ENCODE measurements around the gene A3GALT2.
"Not testable (repeated sequence)": the region's sequence is repeated elsewhere in the genome, so short reads cannot be mapped to it uniquely, and the experiment has no call there.

A3GALT2 gene

GRCh38 chr1:33311706-33312412 lies 9.0 kb downstream of the A3GALT2 start:
- no peak for DNase-seq

GRCh38 chr1:33310702-33311101 lies 10.2 kb downstream of the A3GALT2 start:
- no peak for DNase-seq

DNA sequence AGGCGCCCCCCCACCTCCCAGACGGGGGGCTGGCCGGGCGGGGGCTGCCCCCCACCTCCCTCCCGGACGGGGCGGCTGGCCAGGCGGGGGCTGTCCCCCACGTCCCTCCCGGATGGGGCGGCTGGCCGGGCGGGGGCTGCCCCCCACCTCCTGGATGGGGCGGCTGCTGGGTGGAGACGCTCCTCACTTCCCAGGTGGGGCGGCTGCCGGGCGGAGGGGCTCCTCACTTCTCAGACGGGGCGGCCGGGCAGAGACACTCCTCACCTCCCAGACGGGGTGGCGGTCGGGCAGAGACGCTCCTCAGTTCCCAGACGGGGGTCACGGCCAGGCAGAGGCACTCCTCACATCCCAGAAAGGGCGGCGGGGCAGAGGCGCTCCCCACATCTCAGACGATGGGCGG lies 11.5 kb downstream of the A3GALT2 start:
- not testable (repeated sequence) for DNase-seq

- DNase-seq = no peak
These were observed 13.4 kb downstream of the A3GALT2 start for GRCh38 chr1:33307494-33307864.

DNA sequence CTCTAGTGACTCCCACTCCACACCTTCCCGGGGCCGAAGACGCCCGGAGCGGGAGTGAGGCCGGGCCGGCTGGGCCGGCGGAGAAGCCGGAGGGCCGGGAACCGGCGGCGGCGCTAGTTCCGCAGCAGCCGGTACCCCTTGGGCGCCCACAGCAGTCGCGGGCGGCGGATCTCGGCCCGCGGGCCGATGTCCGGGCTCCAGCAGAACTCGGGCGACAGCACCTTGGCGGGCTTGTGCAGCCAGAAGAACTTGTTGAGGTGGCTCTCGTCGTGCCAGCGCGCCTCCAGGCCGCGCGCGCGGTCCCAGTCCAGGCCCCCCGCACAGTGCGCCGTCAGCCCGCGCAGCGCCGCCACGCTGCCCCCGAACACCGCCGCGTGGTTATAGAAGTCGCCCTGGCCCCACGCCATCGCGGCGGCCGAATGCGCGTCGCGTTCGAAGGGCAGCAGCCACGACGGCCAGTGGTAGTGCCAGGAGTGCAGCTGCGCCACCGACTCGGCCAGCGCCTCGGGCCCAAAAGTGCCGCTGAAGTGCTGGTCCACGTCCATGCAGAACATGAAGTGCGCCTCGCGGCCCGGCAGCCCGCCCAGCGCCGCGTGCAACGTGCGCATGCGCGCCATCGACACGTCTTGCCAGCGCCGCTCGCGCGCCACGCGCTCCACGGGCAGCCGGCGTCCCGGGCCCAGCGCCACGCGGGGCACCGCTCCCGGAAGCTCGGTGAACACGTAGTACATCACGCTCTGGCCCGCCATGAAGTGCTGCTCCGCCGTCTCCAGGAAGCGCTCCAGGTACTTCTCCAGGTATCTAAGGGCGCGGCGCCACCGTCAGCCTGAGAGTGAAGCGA lies 14.0 kb downstream of the A3GALT2 start:
- DNase-seq = no peak

DNA sequence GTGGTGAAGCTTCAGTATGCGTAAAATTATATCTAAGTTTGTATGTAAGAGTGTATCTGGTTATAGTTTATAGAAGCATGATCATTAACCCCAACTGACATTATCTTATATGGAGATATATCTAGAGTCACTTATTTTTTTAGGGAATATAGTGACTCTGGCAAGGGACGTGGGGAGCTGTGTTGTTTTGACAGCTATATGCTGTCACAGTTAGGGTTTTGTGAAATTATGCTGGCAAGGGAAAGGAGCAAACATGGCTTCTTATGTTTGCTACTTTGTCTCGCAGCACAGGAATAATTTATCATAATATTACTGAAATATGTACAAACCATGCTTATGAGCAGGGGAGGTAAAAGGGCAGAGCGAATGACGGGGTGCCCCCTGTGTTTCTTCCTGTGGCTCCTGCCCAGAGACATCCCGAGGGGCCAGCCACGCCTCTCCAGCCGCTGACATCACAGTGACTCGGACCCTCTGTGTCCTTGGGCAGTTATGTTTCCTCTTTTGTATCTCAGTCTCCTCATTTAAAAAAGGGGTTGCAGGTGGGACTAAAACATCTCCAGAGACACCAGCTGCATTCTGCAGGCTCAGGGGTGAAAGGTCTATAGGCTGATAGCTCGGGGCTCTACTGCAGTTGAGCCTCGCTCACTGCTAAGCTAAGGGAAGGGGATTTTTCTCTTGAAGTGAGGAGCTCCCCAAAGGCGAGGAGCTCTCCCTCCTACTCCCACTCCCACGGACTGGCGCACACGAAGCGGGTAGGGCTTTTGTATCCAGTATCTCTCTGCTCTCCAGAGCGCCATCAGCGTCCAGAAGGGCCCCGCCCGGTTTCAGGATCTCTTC lies 14.9 kb downstream of the A3GALT2 start:
- DNase-seq = no peak

DNA sequence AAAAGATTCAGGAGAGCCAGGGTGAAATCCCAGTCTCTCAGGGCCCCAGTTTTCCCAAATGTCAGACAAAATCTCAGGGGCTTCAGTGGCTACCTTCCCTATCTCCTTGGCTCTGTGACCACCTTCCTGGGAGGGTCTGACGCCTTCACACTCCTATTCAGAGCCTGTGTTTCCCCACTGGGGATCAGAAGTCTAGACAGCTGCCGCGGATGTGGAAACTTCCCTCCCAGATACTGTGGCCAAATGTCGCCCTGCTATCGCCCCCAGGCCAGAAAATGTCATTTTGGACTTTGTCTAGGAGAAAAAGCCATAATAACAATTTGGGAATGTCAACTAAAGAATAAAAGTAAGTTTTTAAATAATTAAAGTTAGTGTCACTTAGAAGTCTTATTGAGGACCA lies 15.9 kb downstream of the A3GALT2 start:
- DNase-seq = no peak

DNA sequence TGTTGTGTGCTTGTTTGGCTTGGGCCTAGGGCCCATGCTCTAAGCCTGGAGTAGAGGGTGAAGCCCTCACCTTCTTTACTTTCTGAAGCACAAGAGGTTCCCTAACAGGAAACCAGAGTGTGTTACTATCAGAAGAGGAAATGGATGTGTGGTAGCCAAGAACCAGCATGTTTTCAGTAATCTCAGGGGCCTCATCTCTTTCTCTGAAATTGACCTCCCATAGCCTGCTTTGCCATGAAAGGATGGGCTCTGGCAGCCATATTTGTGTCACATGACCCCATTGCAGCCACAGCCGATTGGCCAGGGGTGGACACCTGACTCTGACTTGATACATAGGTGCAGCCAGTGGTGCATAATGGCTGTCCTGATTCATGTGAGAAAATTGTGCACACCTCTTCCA lies 18.6 kb downstream of the A3GALT2 start:
- DNase-seq = no peak

DNA sequence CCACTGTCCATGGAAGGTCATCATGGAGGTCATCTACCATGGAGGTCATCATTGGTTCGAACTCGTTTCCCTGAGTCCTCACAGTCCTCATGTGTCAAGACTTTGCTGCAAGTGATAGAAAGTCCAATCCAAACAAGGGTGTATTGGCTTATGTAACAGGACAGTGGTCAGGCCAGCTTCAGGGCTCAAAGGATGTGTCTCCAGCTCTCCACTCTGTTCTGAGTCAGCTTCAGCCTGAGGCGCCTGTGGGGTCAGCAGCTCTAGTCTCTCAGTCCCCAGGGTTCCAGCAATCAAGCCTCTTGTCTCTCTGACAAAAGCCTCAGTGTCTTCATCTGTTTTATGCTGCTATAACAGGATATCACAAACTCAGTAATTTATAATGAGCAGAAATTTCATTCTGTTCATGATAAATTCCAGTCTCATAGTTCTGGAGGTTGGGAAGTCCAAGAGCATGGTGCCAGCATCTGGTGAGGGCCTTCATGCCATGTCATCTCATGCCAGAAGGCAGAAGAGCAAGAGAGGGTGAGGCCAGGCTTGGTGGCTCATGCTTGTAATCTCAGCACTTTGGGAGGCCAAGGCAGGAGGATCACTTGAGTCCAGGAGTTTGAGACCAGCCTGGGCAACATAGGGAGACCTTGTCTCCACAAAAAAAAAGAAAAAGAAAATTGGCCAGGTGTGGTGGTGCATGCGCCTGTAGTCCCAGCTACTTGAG lies 19.5 kb downstream of the A3GALT2 start:
- DNase-seq = no peak

- DNase-seq = no peak
These were observed 20.2 kb downstream of the A3GALT2 start for GRCh38 chr1:33300673-33301072.

DNA sequence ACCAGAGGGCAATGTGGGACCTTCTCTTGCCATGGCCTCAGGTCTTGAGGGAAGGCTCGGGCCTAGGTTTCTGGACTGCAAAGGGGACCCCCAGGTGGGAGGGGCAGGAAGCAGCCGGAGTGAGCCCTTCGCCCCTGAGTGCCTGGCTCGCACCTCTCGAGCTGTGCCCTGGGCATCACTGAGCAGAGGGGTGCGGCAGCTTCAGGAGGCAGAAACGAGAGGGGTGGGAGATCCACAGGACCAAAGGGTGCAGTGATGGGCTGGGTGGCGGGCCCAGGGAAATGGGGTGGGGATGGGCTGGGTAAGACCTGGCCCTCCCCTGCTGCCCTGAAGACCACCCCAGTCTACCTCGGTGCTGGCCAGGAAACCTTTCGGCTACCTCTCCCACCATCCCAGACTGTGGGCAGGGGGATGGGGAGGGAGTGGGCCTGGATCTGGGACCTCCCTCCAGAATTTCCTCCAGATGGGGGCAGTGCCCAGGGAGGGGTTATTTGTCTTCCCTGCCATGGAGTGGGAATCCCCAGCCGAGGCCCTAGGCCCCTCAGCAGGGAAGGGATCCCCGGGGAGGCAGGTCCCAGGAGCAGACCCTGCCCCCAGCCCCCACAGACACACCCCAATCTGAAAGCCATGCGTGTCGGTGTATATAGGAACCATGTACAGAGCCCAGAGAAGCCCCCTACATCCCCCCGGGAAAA lies 21.3 kb downstream of the A3GALT2 start:
- no peak for DNase-seq

GRCh38 chr1:33298623-33299277 lies 22.1 kb downstream of the A3GALT2 start:
- peak; percentile 38 for DNase-seq

GRCh38 chr1:33297911-33298622 lies 22.8 kb downstream of the A3GALT2 start:
- no peak for DNase-seq

GRCh38 chr1:33296824-33297223 lies 24.1 kb downstream of the A3GALT2 start:
- DNase-seq = no peak

DNA sequence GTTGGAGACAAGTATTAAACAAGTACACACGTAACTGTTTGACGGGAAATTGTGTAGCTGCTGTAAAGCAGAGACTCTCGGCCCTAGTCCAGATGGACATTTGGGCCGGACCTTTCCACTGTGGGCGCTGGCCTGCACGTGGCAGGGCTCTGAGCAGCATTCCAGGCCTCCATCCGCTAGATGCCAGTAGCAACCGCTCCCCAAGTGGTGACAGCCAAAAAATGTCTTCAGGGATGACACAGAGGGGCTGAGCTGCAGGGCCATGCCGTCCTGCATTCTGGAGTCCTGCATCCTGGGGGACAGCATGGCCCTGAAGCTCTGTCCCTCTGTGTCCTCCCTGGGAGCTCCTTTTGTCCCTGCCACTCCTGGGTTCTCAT lies 24.8 kb downstream of the A3GALT2 start:
- DNase-seq = no peak

DNA sequence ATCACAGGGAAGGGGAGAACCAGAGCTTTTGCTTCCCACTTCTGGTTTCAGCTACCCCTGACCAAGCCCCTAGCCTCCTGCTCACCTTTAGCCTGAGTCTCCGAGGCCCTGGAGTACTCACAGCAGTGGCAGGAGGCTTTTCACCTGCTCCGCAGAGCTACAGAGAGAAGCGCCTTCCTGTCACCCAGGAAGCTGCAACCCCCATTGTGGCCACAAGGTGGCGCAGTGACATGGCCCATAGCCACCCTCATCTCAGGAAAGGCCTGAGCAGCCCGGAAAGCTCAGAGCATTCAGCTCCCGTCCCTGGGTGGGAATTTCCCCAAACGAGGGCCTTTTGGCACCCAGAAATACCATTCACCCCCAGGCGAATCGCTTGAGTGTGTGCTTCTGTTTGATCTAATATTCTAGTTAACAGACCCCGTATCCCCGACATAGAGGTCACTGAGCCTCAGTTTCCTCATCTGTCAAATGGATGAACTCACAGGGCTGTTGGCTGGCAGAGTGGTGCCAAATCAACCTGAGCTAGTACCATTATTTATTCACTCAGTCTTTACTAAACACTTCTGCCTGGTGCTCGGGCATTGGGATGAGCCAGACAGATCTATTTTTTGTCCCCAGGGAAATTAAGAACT lies 25.3 kb downstream of the A3GALT2 start:
- peak; percentile 70 for DNase-seq

- no peak for DNase-seq
These were observed 25.9 kb downstream of the A3GALT2 start for GRCh38 chr1:33295023-33295422.

DNA sequence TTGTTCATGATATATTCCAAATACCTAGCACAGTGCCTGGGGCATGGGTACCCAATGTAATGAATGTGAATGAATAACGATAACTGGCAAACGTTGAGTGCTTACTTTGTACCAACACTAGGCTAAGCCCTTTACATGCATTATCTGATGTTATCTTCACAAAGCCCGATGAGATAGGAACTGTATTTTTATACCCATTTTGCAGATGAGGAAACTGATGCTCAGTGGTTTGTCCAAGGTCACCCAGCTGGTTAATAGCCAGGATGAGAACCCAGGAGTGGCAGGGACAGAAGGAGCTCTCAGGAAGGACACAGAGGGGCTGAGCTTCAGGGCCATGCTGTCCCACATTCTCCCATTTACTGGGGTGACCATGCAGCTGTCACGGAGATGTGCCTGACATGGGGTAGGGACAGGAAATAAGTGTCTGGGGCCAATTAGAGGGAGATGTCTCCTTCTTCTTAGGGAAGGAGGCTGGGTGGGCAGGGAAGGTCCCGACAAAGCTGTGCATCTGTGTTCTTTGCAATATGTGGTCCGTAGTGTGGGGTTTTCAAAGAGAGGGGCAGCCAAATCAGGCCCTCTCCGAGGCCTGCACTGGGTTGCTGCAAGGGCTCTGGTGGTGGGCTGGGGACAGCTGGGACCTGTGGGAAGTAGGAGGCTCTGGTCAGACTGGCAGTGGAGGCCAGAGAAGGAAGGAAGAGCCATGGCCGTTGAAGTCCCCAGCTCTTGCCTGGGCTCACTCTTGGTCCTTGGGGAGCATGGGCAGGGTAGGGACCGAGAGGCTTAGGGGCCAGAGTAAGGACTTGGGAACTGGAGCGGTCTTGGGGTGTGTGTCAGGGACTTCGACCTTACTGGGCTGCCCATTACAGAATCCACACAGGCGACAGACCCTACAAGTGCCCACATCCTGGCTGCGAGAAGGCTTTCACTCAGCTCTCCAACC lies 26.6 kb downstream of the A3GALT2 start:
- DNase-seq = no peak

DNA sequence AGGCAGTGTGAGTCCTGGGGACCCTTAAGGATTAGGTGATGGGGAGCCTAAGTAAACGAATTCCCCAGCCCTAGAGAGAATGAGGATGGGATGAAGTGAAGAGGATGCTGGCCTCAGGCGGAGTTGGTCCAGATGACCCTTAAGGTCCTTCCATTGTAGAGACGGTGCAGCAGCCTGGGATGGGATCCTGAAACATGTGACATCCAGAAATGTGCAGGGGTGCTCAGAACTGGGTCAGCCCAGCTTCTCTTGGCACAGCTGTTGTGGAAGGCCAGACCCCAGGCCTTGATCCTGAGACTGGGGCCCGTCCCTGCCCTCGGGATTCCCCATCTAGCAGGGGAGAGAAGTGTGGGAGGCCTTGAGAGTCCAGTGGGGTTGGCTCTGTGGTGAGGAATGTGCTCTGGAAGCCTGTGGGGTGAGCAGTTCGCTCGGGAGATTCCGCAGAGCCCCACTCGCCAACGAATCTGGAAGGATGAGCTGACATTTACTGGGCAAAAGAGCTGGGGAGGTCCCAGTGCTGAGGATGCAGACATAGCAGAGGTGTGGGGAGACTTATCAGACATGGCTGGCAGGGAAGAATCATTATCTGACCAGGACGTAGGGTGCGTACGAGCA lies 28.1 kb downstream of the A3GALT2 start:
- no peak for DNase-seq
